PFSK-1 (cell line): Measurements from ENCODE around the gene SORBS2.

Experiments
- POLR2AphosphoS5 ChIP-seq: IDR thresholded peaks from 2 replicates; pipeline ENCODE4 v1.6.1; 2012; ENCODE audit warnings: low read depth, mild to moderate bottlenecking, control low read depth, low read length, moderate library complexity
- TAF1 ChIP-seq: IDR thresholded peaks from 2 replicates; pipeline ENCODE4 v1.6.1; 2012; ENCODE audit warnings: low read length, control low read depth, borderline replicate concordance; ENCODE audit not compliant: insufficient read depth

- TF ChIP-seq TAF1 = no peak
- no peak for TF ChIP-seq POLR2AphosphoS5
These were observed 57.0 kb downstream of the SORBS2 start for GRCh38 chr4:185754961-185755360.
